Kidney capillary endothelial cell (primary cell): ENCODE data around the gene LSM14A.
"Not testable (repeated sequence)": the region's sequence is repeated elsewhere in the genome, so short reads cannot be mapped to it uniquely, and the experiment has no call there.

Source experiments
- DNase-seq: peaks from one replicate; pipeline ENCODE4 v3.0.0-alpha.2; 2018; ENCODE audit warnings: low spot score

Gene LSM14A

DNA sequence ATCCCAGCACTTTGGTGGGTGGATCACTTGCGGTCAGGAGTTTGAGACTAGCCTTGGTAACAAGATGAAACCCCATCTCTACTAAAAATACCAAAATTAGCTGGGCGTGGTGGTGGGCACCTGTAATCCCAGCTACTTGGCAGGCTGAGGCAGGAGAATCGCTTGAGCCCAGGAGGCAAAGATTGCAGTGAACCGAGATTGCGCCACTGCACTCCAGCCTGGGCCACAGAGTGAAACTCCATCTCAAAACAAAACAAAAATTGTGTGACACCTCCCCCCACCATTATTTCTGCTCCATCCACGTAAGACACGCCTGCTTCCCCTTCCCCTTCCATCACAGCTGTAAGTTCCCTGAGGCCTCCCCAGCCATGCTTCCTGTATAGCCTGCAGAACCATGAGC lies 13.3 kb upstream of the LSM14A start:
- not testable (repeated sequence) for DNase-seq

DNA sequence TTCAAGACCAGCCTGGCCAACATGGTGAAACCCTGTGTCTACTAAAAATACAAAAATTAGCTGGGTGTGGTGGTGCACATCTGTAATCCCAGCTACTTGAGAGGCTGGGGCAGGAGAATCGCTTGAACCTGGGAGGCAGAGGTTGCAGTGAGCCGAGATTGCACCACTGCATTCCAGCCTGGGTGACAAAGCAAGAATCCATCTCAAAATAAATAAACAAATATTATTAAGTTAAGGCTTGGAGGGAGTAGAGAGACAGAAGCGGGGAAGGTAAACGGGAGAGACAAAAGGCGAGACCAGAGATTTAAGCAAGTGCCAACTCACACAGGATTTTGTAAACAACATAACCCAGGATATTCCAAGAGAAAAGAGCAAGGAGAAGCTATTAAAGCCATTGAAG lies 12.8 kb upstream of the LSM14A start:
- not testable (repeated sequence) for DNase-seq

DNA sequence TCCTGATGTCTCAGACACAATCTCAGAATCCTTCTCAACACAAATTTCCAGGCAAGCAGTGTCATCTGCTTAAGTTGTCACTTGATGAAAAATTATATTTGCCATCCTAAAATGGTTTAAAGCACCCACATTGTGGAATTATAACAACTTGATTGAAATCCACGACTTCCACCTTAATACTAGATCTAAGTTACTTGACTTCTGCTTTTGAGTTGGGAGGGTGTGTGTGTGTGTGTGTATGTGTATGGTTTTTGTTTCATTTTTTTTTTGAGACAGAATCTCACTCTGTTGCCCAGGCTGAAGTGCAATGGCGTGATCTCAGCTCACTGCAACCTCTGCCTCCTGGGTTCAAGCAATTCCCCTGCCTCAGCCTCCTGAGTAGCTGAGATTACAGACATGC lies 10.4 kb upstream of the LSM14A start:
- not testable (repeated sequence) for DNase-seq

DNA sequence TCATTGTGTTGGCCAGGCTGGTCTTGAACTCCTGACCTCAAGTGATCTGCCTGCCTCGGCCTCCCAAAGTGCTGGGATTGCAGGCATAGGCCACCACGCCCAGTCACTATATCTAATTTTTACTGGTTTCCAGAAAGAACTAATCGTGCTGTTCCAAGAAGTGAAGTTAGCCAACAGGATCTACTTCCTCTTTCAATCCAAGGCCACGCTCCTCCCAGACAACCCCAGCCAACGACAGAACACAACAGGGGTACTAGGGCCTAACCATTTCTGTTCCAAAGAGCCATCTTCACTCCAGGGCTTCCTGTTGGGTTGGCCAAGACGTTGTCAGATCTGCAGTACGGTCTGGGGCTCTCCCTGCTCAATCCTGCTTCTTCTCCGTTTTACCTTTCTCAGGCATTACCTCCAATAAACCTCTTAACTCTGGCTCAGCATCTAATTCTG lies 7.0 kb upstream of the LSM14A start:
- DNase-seq = no peak

DNA sequence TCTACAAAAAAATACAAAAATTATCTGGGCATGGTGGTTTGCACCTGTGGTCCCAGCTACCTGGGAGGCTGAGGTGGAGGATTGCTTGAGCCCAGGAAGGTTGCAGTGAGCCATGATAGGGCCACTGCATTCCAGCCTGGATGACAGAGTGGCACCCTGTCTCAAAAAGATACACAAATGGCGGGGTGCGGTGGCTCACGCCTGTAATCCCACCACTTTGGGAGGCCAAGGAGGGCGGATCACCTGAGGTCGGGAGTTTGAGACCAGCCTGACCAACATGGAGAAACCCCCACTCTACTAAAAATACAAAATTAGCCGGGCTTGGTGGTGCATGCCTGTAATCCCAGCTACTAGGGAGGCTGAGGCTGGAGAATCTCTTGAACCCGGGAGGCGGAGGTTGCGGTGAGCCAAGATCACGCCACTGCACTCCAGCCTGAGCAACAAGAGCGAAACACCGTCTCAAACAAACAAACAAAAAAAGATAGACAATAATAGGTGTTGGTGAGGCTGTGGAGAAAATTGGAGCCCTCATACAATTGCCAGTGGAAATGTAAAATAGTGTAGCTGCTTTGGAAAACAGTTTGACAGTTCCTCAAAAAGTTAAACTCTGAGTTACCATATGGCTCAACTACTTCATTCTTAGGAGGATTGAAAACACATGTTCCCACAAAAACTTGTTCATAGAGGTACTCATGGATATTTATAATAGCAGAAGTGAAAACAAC lies 2.7 kb upstream of the LSM14A start:
- DNase-seq = not testable (repeated sequence)

DNA sequence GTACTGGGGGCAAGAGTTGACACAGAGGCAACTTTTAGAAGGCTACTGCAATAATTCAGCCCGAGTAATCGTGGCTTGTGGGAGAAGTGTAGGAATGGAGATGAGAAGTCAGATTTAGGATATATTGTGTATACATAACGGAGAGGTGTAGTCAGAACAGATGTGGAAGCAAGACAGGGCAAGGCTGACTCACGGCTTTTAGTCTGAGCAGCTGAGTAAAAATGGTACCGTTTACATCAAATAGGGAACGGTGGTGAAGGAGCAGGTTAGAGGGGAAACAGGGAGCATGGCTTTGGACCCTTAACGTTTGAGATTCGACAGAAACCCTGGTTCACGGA lies 796 bp upstream of the LSM14A start:
- peak; percentile 43 for DNase-seq

DNA sequence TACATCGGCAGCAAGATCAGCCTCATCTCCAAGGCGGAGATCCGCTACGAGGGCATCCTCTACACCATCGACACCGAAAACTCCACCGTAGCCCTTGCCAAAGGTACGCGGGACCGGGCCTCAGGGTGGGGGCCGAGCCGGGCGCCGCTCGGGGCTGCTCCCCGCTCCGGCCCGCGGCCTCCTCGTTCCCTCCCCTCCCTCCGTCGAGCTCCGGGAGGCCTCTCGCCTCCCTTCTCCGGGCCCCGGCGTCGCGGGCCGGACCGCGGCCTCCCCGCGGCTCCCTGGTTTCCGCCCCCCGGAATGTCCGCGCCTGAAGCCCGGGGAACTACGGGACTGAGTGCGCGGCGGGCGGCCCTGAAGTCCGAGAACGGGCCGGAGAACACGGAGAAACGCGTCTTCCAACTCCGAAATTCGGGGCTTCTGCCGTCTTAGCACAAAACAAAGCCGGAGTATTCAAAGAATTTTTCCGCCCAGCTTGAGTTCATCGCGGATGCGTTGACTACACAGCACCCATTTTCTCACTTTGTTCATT lies 423 bp downstream of the LSM14A start:
- no peak for DNase-seq

DNA sequence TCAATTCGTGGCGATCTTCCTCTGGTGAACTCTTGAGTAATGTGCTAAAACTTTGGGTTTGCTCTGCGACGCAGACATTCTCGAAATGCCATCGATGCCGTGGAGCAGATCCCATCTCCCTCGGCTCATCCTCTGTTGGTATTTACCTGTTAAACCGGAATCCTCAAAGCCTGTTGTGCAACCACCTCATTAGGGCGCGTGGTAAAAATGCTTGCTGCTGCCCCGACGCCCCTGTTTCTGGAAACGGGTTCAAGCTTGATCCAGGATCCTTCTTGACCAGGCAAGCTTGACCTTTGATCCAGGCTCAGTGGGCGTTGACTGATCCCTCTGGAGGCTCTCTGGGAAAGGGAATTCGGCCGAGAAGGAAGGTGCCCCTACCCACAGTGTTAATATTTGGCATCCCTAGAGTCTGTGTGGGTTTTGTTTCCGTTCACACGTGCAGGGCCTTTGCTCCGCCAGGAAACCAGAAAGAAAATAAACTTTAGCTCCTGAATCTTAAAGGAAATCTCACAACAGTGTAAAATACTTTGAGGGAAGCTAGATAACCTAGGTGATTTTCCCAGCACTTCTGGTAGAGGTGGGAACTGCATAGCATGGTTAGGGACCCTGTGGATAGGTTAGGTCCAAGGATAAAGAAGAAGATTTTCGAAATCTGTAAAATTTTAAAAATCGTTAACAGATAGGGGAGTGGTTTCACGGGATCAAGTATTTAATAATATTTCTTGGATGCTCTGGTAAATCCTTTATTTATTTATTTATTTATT lies 1.1 kb downstream of the LSM14A start:
- DNase-seq = peak; percentile 21

DNA sequence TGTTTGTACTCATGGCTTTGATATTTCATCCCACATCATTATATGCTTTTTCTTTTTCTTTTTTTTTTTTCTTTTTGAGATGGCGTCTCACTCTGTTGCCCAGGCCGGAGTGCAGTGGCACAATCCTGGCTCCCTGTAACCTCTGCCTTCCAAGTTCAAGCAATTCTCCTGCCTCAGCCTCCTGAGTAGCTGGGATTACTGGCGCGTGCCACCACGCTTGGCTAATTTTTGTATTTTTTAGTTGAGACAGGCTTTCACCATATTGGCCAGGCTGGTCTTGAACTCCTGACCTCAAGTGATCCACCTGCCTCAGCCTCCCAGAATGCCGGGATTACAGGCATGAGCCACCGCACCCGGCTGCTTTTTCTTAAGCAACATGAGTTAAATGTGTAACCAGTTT lies 2.9 kb downstream of the LSM14A start:
- DNase-seq = not testable (repeated sequence)

DNA sequence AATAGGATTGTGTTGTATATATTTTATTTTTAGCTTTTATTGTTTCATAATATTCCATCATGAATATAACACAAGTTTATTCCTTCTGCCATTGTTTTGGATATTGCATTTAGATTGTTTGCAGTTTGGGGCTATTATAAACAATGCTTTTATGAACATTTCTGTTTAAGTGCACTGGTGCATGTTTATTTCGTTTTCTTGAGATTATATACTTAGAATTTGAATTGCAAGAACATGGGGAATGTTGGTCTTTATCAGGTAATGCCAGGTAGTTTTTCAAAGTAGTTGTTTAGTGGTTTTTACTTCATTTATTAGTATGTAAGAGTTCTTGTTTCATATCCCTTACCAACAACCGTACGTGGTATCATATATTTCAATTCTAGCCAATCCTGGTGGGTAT lies 4.3 kb downstream of the LSM14A start:
- DNase-seq = no peak

DNA sequence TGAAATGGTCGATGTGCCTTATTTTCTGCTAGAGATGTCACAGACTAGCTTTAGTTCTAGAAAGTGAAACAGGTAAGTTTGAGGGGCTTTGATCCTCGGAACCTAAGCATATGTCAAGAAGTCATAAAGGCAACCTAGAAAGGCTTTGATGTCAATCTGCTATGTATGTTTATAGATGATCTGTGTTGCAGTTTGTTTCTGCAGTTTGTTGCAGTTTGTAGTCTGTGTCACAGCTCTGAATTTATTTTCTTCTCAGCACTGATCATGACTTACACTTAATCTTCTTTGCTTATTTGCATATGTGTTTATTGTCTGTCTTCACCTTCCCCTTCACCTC lies 5.9 kb downstream of the LSM14A start:
- no peak for DNase-seq

DNA sequence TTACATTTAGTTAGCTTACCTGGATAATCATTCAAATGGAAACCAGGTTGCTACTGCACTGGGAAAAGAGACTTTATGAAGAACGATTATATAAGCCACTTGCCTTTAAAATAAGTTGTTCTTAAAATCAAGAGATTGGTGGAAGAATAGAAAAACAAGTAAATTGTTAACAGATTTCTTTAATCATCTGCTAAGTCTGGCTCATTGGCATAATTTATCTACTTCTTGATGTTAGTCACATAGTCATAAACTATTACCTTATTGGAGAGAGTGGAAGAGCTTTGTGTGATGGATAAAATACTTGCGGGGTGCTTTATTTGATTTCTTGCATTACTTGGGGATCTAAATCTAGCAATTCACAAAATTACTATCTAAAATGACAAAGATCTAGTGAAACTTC lies 6.8 kb downstream of the LSM14A start:
- DNase-seq = no peak

DNA sequence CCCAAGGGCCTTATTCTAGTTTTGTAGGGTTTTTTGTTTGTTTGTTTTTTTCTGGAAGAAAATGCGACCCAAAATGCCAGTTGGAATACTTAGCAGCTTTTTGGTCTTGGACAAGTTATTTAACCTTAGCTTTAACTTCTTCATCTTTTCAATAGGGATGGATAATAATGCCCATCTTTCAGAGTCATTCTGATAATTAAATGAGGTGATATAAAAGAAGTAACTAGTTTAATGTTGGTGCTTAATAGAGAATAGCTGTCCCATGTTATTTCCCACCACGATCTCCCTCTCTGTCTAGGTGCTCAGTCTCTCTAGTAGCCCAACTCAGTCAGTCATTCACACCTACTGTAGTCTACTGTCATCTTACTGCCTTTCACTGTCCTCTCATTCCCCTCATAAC lies 8.0 kb downstream of the LSM14A start:
- no peak for DNase-seq

DNA sequence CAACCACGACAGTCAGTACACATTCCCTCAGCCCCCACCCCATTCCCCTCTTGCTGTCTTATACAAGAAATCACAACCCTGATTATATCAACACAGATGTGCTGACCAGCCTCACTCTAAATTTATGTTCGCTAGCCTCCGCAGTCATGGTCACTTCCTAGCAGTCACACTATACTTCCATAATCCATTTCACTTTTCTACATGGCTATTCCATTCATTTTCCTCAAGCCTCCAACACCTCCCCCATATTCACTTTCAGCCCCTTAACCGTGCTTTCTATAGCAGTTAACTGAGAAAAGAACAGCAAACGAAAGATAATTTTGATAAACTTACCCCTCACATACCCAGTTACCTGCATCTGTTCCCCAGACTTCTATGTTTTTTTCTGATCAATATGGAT lies 8.4 kb downstream of the LSM14A start:
- DNase-seq = no peak

DNA sequence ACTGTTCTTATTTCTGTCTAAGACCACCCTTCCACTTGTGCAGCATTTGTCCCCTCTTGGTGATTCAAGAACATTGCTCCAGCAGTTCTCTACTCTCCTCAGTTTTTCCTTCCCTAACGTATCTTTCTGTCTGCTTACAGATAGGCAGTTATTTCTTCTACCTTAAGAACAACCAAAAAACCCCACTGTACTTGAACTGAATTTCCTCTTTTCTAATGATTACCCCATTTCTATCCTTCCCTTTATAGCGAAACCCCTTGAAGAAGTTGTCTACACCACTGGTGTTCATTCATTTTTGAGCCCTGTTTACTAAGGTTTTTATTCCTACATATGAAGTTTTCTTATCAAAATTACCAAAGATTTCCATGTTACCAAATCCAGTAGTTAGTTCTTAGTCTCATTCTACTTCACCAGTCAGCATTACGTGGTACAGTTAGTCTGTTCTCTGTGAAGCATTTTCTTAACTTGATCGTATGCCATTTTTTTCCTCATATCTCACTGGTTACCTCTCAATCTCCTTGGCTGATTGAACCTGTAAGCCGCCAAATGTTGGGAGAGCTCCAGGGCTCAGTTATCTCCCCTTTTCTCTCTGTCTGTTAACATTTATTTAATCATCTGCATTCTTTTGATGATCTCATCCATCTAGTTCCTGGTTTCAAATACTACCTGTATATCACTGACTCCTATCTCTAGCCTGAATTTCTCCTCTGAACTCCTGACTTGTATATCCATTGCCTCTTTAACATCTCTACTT lies 9.0 kb downstream of the LSM14A start:
- DNase-seq = no peak

DNA sequence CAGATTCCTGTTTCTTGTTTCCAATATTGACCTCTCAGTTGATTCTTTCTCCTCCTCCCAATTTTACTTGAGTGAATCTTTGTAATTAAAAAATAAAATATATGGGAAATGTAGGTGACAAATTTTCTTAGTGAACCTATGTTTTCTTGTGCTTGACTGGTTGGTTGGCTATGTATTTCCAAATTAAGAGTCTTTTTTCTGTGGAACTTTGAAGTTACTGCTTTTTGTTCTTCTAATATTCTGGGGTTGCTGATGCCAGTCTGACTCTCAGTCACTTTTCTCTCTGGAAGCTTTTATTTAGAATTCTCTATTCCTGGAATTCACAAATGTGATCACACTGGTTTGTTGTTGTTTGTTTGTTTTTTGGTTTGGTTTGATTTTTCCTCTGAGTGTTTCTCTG lies 9.8 kb downstream of the LSM14A start:
- DNase-seq = no peak

DNA sequence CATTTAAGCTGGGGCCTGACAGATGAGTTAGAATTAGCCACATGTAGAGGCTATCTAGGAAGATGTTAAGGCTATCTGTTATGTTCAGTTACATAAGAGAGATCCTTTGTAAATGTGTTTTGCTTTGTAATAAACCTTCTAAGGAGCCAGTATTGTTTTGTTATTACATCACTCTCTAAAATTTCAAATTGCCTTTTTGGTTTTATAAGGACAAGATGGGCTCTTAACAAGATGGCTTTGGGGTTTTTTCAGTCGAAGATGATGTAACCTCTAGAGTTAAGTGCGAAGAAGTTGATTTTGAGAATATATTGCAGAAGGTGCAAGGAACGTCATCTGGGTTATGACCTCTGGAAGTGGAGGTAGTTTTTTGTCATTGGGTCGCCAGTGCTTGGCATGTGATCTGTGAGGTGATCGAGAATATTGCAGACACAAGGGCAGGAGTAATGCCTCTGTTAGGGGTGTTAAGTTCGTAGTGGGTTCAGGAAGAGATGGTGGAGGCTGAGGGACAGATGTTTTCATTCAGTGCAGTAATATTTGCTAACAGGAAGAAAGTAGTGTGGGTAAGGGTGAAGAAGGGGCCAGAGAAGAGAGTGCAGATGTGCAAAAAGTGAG lies 12.7 kb downstream of the LSM14A start:
- no peak for DNase-seq

DNA sequence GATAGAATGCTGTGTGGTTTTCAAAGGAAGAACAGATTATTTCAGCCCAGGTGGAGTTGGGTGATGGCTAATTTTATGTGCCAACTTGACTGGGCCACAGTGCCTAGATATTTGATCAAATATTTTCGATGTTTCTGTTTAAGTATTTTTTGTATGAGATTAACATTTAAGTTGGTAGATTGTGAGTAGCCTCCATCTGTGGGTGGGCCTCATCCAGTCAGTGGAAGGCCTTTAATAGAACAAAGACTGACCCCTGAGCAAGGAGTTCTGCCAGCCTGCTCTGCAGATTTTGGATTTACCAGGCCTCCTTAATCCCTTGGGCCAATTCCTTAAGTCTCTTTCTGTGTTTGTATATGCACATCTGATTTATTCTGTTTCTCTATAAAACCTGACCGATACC lies 13.9 kb downstream of the LSM14A start:
- no peak for DNase-seq

DNA sequence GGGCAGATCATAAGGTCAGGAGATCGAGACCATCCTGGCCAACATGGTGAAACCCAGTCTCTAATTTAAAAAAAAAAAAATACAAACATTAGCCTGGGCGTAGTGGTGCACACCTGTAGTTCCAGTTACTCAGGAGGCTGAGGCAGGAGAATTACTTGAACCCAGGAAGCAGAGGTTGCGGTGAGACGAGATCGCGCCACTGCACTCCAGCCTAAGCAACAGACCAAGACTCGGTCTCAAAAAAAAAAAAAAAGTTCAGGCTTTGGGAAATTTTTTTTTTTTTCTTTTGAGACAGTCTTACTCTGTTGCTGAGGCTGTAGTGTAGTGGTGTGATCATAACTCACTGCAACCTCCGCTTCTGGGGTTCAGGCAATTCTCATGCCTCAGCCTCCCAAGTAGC lies 14.7 kb downstream of the LSM14A start:
- no peak for DNase-seq

DNA sequence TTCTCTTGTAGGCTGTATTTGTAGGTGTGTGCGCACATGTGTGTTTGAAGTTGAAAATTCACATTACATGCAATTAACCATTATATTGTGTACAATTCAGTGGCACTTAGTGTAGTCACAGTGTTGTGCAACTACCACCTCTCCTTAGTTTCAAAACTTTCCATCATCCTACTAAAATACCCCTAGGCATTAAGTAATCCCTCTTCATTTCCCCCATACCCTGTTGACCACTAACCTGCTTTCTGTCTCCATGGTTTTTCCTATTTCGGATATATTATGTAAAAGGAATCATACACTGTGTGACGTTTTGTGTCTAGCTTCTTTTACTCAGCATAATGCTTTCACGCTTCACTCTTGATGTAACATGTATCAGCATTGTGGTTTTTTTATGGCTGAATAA lies 16.1 kb downstream of the LSM14A start:
- DNase-seq = no peak

DNA sequence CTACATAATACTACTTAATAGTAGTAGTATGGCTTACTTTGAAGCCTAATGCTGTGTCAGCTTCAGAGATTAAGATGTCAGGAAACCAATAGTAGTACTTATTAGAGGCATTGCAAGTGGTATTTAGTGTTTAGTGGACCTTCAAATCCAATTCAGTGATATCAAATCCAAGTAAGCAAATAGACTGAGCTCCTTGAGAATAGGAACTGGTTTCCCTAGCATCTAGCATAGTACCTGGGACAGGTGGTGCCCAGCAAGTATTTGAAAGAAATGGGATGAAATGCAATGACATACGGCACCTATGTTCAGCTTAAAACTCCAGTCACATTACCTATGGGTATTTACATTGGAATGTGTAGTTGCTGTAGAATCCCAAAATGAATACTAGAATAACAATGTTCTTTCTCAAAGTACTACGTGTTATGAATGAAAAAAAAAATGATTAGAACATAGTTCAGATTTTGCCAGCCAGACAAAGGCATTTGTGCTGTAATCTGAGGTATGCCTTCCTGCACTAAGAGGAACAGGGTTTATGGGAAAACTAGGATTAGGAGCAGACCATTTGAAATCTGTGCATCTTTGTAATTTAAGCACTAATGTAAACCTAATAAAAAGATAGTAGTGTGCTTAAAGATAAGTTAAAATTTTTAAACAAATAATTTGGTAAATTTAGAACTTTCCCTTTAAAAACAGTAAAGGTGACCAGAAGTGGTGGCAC lies 17.1 kb downstream of the LSM14A start:
- no peak for DNase-seq

DNA sequence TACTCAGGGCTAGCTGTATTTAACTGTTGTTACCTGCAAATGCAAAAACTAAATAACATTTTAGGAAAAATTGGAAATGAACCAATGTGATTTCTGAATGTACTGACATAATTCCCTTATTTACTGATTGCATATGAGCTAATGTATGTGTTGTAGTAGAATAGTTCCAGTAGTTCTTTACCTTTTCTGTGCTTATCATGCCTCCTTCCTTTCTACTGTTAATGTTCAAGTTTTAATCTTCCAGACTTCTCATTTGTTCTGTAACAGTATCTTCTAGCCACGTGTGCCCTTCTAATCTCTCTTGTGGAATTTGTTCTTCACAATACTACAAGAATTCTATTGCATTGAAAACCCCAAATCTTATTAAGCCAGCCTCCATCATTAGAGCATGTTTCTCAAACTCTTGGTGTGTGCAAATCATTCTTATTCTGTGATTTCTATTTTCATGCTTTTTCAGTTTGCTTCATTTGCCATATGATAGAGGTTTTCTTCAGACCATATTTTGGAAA lies 17.7 kb downstream of the LSM14A start:
- DNase-seq = no peak
